Measurements from ENCODE around the gene MMADHC.
A peak's percentile ranks its signal among the peaks of the same experiment; 100 is the strongest.

Gene MMADHC
- 51.1 to 160 (median 104) reads per million in 18 experiments for total RNA-seq

GRCh38 chr2:149587220-149587949 lies at the start of gene MMADHC:
Gene MMADHC (minus strand): TSS chr2:149587775. CDS start chr2:149587097, 678 bp downstream.
- peak; percentile 90 to 95 for DNase-seq

GRCh38 chr2:149634103-149634502 lies 46.5 kb upstream of the MMADHC start:
- DNase-seq: no peak

DNA sequence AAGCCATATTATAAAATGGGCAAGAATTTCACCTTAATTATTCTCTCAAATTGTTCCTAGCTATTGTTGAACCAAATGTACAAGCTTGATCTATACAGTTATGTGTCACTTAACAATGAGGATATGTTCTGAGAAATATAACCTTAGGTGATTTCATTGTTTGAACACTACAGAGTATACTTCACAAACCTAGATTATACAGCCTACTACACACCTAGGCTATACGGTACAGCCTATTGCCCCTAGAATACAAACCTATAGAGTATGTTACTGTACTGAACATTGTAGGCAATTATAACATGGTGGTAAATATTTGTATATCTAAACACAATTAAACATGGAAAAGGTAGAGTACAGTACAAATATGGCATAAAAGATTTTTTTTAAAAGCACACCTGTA lies 42.9 kb upstream of the MMADHC start:
- DNase-seq: no peak

- DNase-seq: no peak
Observed at GRCh38 chr2:149629026-149629425, 41.5 kb upstream of the MMADHC start.

DNA sequence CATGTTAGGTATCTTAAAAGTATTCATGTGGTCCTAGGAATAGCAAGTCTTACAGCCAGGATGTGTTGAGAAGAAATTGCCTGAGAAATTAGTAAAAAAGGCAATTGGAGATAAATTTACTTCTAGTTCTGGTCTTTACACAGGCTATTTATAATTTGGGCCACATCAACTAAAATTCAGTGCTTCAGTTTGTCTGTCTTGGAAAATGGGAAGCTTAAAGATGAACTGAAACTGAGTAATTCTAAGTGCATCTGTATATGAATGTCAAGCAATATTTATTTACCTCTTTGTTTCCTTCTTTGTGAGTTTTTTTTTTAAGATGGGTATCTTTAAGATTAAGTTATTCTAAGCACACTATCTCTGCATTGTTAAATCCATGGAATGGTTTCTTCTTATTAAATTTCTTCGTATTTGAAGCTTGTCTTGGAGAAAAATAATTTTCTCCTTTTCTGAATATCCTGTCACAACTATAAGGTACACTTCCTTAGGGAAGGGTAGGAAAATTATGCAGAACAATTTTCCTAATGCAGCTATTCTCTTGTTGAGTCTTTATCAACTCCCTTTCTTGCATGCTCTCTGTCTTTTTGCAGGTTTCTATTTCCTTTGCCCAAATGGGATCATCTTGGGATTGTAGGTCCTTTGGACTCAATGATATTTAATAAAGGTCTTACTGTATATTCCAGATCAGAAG lies 39.7 kb upstream of the MMADHC start:
- peak in 1 of 2 donors; percentile 17 for DNase-seq

- no peak for DNase-seq
Observed at GRCh38 chr2:149625671-149626070, 38.1 kb upstream of the MMADHC start.

DNA sequence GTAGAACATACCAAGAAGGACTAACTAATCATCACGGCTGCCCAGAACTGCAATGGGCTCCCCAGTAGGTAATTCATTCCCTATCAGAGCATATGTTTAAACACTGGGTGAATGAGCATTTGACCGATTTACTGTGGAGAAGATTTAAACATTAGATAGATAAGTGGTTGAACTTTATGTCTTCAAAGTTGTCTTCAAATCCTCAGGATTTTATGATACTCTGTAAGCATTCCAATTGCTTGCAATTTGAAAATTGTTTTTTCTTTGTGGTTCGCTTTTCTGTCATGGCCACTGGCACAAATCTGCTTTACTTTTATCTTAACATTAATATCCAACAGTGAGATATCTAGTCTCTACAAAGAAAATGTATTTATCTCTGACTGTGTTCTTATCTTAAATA lies 37.7 kb upstream of the MMADHC start:
- DNase-seq: no peak

DNA sequence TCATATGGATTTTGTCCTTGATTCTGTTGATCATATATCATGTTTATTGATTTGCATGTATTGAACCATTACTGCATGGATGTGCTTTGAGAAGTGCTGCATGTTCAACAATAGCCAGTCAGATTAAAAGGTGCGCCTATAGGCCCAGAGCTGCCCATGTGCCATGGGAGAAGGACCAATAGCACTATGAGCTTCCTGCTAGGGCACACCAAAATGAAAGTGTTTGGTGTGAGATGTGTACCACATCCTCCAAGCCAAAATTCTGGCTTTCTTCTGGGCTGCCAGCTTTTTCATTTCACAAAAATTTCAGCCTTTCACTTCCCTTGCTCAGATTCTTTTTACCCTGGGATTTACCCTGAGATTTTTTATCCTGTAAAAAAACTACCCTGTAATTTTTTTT lies 34.8 kb upstream of the MMADHC start:
- DNase-seq: no peak

- DNase-seq: no peak
Observed at GRCh38 chr2:149617476-149617875, 29.9 kb upstream of the MMADHC start.

GRCh38 chr2:149616681-149617456 lies 29.3 kb upstream of the MMADHC start:
- no peak for DNase-seq

DNA sequence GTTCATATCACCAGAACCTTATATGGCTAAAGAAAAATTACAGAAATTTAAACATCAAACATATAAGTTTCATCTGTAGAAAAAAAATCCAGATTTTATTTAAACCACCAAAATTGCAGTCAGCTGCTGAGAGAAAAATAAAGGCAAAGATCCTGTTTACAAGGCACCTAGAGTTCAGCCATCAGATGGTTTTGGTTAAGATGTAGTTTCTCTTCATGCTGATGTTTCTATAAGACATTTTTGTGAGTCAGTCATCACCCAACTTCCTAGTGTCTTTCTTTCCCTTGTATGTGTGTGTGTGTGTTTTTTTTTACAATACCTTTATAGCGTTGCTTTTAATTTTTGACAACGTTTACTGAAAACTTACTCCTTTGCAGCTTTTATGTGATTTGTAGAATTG lies 26.1 kb upstream of the MMADHC start:
- no peak for DNase-seq

GRCh38 chr2:149612122-149612521 lies 24.5 kb upstream of the MMADHC start:
- DNase-seq: no peak

DNA sequence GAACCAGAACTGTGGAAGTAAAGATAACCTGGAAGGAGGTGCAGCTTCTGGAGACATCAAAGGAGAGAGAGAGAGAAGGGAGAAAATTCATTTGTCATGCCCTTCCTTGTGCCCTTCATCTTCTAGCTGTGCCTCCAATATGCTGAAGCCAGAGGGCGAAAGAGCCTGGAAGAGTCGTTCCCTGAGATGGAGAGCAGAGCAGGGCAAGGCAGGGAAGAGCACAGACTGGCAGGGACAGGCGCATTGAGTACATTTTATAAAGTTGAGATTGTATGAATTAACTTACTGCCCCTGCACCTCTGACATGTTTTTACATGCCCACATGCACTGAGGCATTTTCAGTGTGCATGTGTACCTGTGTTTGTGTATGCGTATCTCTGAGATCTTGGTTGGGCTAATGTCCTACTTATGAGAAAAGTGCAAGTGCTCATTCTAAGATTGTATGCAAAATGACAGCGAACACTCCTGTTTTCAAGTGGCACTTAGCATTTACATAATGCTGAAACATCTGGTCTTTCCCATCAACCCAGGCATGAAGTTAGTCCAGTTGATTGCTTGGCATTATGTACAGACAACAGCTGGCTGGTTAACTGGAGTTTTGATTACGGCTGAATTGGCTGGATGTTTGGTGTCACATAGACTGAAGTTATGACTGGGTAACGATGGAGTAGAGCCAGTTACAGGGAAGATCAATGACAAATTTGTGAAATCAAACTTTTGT lies 23.7 kb upstream of the MMADHC start:
- DNase-seq: no peak

DNA sequence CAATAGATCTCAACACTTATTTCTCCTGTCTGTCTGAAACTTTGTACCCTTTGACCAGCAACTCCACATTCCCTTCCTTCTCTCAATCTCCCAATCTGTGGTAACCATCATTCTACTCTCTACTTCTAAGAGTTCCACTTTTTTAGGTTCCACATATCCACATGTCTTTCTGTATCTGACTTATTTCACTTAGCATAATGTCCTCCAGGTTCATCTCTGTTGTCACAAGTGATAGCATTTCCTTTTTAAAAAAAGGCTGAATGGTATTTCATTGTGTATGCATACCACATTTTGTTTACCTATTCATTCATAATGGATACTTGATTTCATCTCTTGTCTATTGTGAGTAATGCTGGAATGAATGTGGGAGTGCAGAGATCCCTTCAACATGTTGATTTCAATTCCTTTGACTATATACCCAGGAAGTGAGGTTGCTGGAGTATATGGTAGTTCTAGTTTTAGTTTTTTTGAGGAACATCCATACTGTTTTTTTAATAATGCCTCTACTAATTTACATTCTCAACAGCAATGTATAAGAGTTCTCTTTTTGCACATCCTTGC lies 18.8 kb upstream of the MMADHC start:
- DNase-seq: no peak

GRCh38 chr2:149603248-149603647 lies 15.7 kb upstream of the MMADHC start:
- no peak for DNase-seq

DNA sequence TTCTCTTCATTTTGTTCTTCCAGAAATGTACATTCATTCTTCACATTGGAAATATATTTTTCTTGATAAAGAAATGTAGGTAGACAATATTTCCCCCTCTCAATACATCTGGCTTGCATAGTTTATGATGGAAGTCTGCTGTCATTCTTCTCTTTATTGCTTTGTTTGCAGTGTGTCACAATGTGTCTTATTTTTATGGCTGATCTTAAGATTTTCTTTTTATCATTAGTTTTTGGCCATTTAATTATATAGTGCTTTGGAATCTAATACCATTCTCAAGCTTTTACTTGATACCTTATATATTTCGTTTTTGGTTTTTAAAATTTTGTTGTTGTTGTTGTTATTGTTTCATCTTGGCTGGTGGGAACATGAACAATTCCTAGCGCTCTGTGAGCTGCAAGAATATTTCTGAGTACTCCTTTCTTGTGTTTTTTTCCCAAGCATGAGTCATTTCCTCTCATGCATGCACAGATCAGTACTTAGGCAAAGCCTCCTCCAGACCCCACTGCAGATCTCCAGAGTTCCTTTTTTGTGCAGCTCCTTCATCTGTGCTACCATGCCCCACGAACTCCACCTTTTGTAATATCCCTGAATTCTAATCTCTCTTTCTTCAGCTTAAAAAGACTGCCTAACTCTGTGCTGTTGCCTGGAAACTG lies 13.7 kb upstream of the MMADHC start:
- peak; percentile 27 to 46 for DNase-seq

DNA sequence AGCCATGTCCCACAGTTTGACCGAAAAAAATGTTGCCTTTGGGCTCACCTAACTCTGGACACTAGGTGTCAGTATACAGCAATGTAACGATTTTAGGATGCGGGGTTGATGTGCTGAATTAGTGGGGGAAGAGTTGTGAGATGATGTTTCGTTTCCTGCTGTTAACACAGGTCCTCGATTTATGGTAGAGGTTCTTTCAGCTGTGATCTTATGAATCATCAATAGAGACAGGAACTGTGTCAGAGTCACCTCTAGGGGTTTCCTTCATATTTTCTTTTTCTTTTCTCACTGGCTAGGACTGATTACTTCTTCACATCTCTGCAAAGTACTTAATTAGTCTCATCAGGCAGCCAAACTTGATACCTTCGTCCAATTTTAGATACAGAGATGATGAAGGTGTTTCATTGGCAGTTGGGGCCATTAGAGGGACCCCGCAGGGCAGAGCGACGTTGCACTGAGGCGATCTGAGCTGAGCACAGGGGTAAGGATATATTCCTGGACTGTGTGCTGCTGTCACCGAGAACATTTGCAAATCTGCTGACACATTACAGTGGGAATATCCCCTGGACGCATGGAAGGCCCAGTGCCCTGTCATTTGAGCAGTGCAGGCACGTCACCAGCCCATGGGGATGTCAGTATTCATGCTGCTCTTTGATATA lies 10.2 kb upstream of the MMADHC start:
- DNase-seq: peak; percentile 60 to 67

DNA sequence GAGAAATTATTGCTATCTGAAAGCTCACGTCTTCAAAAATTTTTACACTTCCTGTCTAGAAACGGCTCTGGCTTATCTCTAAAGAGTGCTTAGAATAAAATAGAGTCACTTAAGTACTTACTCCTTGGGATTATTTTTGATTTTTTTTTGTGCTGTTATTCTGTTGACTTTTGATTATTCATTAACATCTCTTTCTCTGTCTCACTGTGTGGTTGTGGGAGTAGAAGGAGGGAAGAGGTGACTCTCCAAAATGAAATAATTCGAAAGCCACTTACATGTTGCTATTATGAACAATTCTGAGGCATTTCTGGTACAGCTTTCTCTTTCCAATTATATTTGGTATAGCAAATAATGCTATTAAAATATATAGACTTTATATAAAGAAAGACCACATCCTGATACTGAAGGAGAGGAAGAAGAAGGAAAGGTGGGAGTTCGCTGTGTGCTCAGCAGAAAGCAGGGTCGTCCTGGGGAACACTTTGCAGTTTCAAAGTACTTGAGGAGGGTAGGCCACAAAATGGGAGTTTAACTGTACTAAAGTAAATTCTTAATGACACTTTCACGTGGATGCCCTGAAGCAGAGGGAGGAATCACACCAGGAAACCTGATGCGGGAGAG lies 9.6 kb upstream of the MMADHC start:
- DNase-seq: no peak

DNA sequence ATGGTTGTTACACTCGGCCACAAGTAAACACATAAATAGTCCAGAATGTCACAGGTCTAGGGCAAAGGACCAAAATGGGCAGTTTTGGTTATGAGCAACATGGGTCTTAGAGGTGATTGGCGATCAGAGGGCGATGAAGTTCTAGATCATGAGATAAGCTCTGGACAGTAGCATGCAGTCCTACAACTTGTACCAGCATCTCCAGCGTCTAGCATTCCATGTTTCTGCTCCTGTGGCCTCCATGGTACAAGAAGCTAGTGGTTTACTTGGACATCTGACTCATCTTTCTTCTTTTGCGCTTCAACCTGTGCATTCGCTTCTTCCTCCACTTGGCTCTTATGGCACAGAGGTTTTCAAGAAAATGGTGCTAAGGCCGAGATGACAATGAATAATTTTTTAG lies 8.9 kb upstream of the MMADHC start:
- DNase-seq: no peak

- DNase-seq: no peak
Observed at GRCh38 chr2:149595056-149595963, 7.7 kb upstream of the MMADHC start.
